Measurements from ENCODE around the gene APCDD1.

- TF ChIP-seq POLR2AphosphoS5 (IDR thresholded peaks at IDR 0.05) (no peak), POLR2A (IDR thresholded peaks at IDR 0.05) (no peak)
Observed at GRCh38 chr18:10465174-10465939, 10.9 kb downstream of the APCDD1 start.
